ENCODE results near the gene CACNA2D4.

DNA sequence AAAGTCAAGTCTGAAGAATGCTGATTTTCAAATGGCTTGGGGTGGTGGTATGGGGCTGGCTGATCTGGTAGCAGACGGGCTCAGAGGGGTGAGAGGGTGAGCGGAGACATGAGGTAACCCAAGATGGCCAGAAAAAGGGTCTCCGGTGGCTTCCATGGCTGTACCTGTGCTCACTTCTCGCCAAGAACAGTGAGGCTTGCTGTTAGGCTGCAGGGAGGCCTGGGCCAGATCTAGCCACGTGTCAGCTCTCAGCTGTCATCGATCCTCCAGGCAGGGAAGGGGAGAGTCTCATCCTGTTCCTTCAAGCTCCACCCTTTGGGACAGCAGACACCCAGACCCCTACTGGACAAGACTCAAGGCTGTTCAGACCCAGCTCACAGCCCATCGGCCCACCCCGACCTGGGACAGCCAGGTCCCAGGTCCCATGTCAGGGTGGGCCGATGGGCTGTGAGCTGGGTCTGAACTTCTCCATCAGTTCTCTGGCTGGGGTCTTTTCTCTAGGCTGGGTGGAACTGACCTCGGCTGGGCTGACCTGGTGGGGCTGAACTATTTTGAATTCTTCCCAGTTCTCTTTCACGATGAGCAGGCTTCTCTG lies 89.0 kb downstream of the CACNA2D4 start:
- TF ChIP-seq, protein P1, sequence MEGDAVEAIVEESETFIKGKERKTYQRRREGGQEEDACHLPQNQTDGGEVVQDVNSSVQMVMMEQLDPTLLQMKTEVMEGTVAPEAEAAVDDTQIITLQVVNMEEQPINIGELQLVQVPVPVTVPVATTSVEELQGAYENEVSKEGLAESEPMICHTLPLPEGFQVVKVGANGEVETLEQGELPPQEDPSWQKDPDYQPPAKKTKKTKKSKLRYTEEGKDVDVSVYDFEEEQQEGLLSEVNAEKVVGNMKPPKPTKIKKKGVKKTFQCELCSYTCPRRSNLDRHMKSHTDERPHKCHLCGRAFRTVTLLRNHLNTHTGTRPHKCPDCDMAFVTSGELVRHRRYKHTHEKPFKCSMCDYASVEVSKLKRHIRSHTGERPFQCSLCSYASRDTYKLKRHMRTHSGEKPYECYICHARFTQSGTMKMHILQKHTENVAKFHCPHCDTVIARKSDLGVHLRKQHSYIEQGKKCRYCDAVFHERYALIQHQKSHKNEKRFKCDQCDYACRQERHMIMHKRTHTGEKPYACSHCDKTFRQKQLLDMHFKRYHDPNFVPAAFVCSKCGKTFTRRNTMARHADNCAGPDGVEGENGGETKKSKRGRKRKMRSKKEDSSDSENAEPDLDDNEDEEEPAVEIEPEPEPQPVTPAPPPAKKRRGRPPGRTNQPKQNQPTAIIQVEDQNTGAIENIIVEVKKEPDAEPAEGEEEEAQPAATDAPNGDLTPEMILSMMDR (IDR thresholded peaks at IDR 0.05): no peak
- TF ChIP-seq POLR2A (IDR thresholded peaks at IDR 0.05): no peak
